ENCODE measurements around the gene ARFGEF3.
"Not testable (repeated sequence)": the region's sequence is repeated elsewhere in the genome, so short reads cannot be mapped to it uniquely, and the experiment has no call there.

The ARFGEF3 gene

GRCh38 chr6:138287144-138287955 is 125.6 kb downstream of the ARFGEF3 start:
- peak; percentile 18 for DNase-seq (ENCODE audit: low read depth)
- H3K4me3 ChIP-seq (replicated peaks; ENCODE audit: low read depth, low read length), result no peak overlapping the region
- TF ChIP-seq, protein P1, sequence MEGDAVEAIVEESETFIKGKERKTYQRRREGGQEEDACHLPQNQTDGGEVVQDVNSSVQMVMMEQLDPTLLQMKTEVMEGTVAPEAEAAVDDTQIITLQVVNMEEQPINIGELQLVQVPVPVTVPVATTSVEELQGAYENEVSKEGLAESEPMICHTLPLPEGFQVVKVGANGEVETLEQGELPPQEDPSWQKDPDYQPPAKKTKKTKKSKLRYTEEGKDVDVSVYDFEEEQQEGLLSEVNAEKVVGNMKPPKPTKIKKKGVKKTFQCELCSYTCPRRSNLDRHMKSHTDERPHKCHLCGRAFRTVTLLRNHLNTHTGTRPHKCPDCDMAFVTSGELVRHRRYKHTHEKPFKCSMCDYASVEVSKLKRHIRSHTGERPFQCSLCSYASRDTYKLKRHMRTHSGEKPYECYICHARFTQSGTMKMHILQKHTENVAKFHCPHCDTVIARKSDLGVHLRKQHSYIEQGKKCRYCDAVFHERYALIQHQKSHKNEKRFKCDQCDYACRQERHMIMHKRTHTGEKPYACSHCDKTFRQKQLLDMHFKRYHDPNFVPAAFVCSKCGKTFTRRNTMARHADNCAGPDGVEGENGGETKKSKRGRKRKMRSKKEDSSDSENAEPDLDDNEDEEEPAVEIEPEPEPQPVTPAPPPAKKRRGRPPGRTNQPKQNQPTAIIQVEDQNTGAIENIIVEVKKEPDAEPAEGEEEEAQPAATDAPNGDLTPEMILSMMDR (IDR thresholded peaks at IDR 0.05; ENCODE audit: low read length, missing control alignments), result peak; percentile 51

DNA sequence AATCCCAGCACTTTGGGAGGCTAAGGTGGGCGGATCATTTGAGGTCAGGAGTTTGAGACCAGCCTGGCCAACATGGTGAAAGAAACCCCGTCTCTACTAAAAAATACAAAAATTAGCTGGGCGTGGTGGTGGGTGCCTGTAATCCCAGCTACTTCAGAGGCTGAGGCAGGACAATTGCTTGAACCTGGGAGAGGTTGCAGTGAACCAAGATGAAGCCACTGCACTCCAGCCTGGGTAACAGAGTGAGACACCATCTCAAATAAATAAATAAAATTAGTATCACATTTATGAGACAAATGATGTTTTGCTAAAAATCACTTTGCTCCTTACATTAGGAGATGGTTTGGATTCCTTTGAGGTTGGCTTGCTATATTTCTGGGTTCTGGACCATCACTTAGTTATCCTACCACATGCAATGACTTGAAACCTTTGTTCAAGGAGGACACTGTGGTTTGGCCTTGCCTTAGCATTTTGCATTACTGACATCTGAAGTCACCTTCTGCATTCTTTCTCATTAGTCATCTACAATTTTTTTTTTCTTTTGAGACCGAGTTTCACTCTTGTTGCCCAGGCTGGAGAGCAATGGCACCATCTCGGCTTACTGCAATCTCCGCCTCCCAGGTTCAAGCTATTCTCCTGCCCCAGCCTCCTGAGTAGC is 126.8 kb downstream of the ARFGEF3 start:
- H3K4me3 ChIP-seq (replicated peaks; ENCODE audit: low read depth, low read length), result not testable (repeated sequence)
- peak; percentile 72 for DNase-seq (ENCODE audit: low read depth)

GRCh38 chr6:138289739-138290138 is 128.0 kb downstream of the ARFGEF3 start:
- no peak overlapping the region for H3K4me3 ChIP-seq (replicated peaks; ENCODE audit: low read depth, low read length)
- DNase-seq (ENCODE audit: low read depth), result no peak

GRCh38 chr6:138290423-138290962 is 128.8 kb downstream of the ARFGEF3 start:
- TF ChIP-seq, protein P1 (IDR thresholded peaks at IDR 0.05; ENCODE audit: low read length, missing control alignments), result no peak
- H3K4me3 ChIP-seq (replicated peaks; ENCODE audit: low read depth, low read length), result no peak overlapping the region
- DNase-seq (ENCODE audit: low read depth), result no peak

More at GRCh38 chr6:138289739-138290138, 128.0 kb downstream of the ARFGEF3 start:
- TF ChIP-seq, protein P1 (IDR thresholded peaks at IDR 0.05; ENCODE audit: low read length, missing control alignments), result peak; percentile 2

- H3K4me3 ChIP-seq (replicated peaks; ENCODE audit: low read depth, low read length), result no peak overlapping the region
- TF ChIP-seq, protein P1 (IDR thresholded peaks at IDR 0.05; ENCODE audit: low read length, missing control alignments), result no peak
- DNase-seq (ENCODE audit: low read depth), result no peak
Observed at GRCh38 chr6:138291036-138291848, 129.5 kb downstream of the ARFGEF3 start.

DNA sequence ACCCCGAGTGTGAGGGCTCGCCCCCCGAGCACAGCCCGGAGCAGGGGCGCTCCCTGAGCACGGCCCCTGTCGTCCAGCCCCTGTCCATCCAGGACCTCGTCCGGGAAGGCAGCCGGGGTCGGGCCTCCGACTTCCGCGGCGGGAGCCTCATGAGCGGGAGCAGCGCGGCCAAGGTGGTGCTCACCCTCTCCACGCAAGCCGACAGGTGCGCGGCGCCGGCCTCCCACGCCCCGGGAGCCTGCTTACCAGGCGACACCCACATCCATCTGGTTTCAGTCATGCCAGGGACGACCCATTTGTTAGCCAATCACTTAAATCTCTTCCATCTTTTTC is 130.1 kb downstream of the ARFGEF3 start:
- TF ChIP-seq, protein P1 (IDR thresholded peaks at IDR 0.05; ENCODE audit: low read length, missing control alignments), result no peak
- H3K4me3 ChIP-seq (replicated peaks; ENCODE audit: low read depth, low read length), result no peak overlapping the region
- no peak for DNase-seq (ENCODE audit: low read depth)

GRCh38 chr6:138292482-138292881 is 130.7 kb downstream of the ARFGEF3 start:
- TF ChIP-seq, protein P1 (IDR thresholded peaks at IDR 0.05; ENCODE audit: low read length, missing control alignments), result no peak
- no peak for DNase-seq (ENCODE audit: low read depth)
- no peak overlapping the region for H3K4me3 ChIP-seq (replicated peaks; ENCODE audit: low read depth, low read length)

Measured in fibroblast of pulmonary artery (primary cell).